ENCODE results near the gene AUTS2. TPM values are rescaled to one million over a fixed set of nuclear protein-coding genes. Genes with fewer than 3 reads are reported as not detected.

The AUTS2 gene
- total and polyA plus RNA-seq, 10 donors = 6.1 to 54.8 (median 29.1) TPM

DNA sequence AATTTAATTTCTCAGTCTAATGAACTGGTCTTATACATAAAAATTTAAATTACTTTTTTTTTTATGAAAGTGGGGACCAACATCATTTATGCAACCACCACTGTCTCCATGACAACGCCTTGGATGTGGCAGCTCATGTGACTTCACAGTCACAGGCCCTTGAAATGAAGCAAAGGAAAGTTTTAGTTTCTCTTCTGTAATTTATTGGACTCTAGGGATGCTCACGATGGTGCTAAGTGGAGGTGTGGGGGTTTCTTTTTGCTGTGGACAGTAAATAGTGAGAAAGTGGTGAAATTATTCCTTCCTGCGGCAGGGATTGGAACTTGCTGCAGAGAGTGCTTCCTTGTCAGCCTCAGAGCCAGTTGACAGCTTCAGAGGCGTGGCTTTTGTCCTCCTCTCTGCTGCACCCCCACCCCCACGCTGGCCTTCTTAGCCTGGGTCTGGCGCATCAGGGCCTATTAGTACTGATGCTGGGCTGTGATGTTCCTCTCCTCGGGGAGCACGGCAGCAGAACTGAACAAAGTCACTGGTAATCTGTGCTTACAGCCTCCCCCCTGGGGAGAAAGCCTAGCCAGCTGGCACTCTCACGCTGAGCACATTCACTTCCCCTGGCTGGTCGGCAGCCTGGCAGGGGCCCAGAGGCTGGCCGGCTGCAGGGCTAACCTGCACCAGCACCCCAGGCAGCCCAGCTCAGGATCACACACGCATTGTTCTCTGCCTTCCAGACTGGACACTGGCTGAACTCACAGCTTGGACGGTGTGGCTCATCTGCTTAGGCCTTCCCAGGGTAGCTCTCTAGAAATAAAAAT lies 1016.2 kb downstream of the AUTS2 start:
- no peak for TF ChIP-seq POLR2A (IDR thresholded peaks at IDR 0.05)
- peak in 2 of 3 donors; percentile 56 to 68 for TF ChIP-seq POLR2AphosphoS5 (IDR thresholded peaks at IDR 0.05)
- WGBS, 5 donors = 37 to 54% (median 41%) methylated on average over 9 to 13 of the region's 13 CpGs
- Histone ChIP-seq H3K4me3 (no peak overlapping the region), H3K27ac (no peak overlapping the region), H3K9me3 (no peaks in the 10 kb centered on the region), H3K4me1 (peaks cover 0 to 11% (median 5%) of the 10 kb centered on the region in 6 donors), H3K27me3 (replicated peaks in 1 of 7) (no peaks in the 10 kb centered on the region), H3K36me3 (no peaks in the 10 kb centered on the region)
- intact Hi-C loops (cut with DNase I; ENCODE audit: low total_unique reads) = no loop called here
- DNase-seq = peak; percentile 81

DNA sequence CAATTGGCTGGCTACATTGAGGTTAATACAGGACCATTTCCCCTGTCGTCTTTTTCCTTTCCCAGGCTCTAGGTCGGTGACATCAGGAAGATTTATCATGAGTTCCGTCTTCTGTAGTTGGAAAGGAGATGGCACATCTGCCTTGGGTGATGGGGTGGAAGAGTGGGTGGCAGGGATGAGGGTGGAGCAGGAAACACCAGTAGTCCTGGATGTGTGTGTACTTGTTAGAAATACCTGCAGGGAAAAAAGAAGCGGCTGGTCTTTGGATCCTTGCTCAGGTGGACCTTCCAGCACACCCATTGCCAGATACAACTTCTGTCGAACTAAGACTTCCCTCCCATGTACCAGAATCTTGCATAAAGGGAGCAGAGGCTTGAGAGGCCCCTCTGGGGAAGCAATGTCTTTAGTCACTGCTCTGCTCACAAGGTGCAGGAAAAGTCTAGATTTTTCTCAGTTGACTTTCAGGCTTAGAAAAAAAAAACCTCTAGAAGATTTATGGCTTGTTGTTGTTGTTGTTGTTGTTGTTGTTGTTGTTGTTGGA lies 1016.9 kb downstream of the AUTS2 start:
- H3K9me3 ChIP-seq = no peaks in the 10 kb centered on the region
- no peaks in the 10 kb centered on the region for H3K27me3 ChIP-seq (replicated peaks in 1 of 7)
- H3K27ac ChIP-seq = no peak overlapping the region
- TF ChIP-seq POLR2A (IDR thresholded peaks at IDR 0.05) (no peak), POLR2AphosphoS5 (IDR thresholded peaks at IDR 0.05) (no peak)
- TF ChIP-seq, protein P1, sequence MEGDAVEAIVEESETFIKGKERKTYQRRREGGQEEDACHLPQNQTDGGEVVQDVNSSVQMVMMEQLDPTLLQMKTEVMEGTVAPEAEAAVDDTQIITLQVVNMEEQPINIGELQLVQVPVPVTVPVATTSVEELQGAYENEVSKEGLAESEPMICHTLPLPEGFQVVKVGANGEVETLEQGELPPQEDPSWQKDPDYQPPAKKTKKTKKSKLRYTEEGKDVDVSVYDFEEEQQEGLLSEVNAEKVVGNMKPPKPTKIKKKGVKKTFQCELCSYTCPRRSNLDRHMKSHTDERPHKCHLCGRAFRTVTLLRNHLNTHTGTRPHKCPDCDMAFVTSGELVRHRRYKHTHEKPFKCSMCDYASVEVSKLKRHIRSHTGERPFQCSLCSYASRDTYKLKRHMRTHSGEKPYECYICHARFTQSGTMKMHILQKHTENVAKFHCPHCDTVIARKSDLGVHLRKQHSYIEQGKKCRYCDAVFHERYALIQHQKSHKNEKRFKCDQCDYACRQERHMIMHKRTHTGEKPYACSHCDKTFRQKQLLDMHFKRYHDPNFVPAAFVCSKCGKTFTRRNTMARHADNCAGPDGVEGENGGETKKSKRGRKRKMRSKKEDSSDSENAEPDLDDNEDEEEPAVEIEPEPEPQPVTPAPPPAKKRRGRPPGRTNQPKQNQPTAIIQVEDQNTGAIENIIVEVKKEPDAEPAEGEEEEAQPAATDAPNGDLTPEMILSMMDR (IDR thresholded peaks at IDR 0.05 in 8 of 11, conservative IDR thresholded peaks at IDR 0.05 in 3 of 11) = no peak
- H3K4me3 ChIP-seq = no peak overlapping the region
- H3K36me3 ChIP-seq = no peaks in the 10 kb centered on the region
- no peak for DNase-seq
- intact Hi-C loops (cut with DNase I; ENCODE audit: low total_unique reads) = no loop called here
- H3K4me1 ChIP-seq = peaks cover 0 to 11% (median 5%) of the 10 kb centered on the region in 6 donors
- 67 to 85% (median 73%) methylated on average over 5 of the region's 5 CpGs for WGBS, 5 donors

DNA sequence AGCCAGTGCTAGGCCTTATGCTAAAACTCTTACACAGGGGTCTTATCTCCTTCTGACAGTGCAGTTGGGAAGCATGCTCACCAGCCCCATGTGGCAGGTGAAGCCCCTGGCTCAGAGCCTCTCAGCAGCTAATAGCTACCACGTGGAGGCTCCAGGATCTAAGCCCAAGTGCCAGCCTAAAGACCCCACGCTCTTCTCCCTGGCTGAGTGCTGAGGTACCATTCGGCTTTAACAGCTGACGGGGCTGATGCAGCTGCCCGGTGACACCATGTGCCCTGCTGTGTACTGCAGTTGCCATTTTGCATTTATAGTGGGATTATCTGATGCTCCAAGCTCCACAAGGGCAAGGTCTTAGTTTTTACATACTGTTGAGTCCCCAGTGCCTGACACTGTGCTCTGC lies 1017.9 kb downstream of the AUTS2 start:
- no peak for DNase-seq
- H3K27ac ChIP-seq = no peak overlapping the region
- H3K4me3 ChIP-seq = no peak overlapping the region
- H3K9me3 ChIP-seq = no peaks in the 10 kb centered on the region
- WGBS, 5 donors = 50 to 89% (median 83%) methylated on average over 2 to 5 of the region's 5 CpGs
- H3K27me3 ChIP-seq (replicated peaks in 1 of 7) = no peaks in the 10 kb centered on the region
- intact Hi-C loops (cut with DNase I; ENCODE audit: low total_unique reads) = no loop called here
- H3K36me3 ChIP-seq = no peaks in the 10 kb centered on the region
- TF ChIP-seq, protein P1 (IDR thresholded peaks at IDR 0.05 in 8 of 11, conservative IDR thresholded peaks at IDR 0.05 in 3 of 11) = no peak
- TF ChIP-seq POLR2AphosphoS5 (IDR thresholded peaks at IDR 0.05) (no peak), POLR2A (IDR thresholded peaks at IDR 0.05) (no peak)
- H3K4me1 ChIP-seq = peaks cover 0 to 11% (median 5%) of the 10 kb centered on the region in 6 donors

DNA sequence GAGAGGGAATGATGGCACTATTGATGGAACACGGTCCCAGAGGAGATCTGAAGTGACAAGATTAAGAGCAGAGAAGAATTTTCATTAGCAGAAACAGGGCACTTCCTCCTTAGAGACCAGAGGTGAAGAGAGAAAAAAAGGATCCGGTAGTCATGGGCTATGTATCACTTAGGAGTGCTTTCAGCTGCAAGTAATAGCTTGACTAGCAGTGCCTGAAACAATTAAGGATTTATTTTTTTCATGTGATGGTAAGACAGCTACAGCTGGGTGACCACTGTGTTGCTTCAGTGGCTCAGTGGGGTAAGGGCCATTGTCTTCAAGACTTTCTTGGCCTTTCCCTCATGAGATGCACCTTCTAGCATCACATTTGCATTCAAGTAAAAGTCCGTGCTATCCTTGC lies 1018.5 kb downstream of the AUTS2 start:
- intact Hi-C loops (cut with DNase I; ENCODE audit: low total_unique reads) = no loop called here
- TF ChIP-seq POLR2AphosphoS5 (IDR thresholded peaks at IDR 0.05) (no peak), POLR2A (IDR thresholded peaks at IDR 0.05) (no peak)
- TF ChIP-seq, protein P1 (IDR thresholded peaks at IDR 0.05 in 8 of 11, conservative IDR thresholded peaks at IDR 0.05 in 3 of 11) = no peak
- no peak for DNase-seq

More for the DNA sequence above, 1018.5 kb downstream of the AUTS2 start:
- WGBS, 5 donors = 82 to 90% (median 86%) methylated on average over 3 of the region's 3 CpGs
- H3K27ac ChIP-seq = no peak overlapping the region
- H3K4me1 ChIP-seq = peaks cover 0 to 11% (median 5%) of the 10 kb centered on the region in 6 donors
- no peaks in the 10 kb centered on the region for H3K9me3 ChIP-seq
- H3K27me3 ChIP-seq (replicated peaks in 1 of 7) = no peaks in the 10 kb centered on the region
- no peak overlapping the region for H3K4me3 ChIP-seq
- no peaks in the 10 kb centered on the region for H3K36me3 ChIP-seq

Measured in spleen (tissue), 11 donors.